Endothelial cell of umbilical vein (primary cell): ENCODE measurements around the gene MAG.

ENCODE experiments used
- CTCF ChIP-seq, 2 donors: IDR thresholded peaks; 1 replicate in 1 of 2; 2 replicates in 1 of 2; pipeline ENCODE4 v1.5.1; 2011; ENCODE audit warnings: low read length in 2 of 2, mild to moderate bottlenecking in 2 of 2, moderate library complexity in 2 of 2, control low read depth in 1 of 2, inconsistent platforms in 1 of 2, low read depth in 1 of 2; ENCODE audit not compliant: insufficient read depth in 1 of 2; ENCODE audit errors: extremely low read depth in 1 of 2
- EZH2 ChIP-seq: IDR thresholded peaks from 2 replicates; pipeline ENCODE4 v1.6.1; 2012; ENCODE audit warnings: borderline replicate concordance, low read depth, mild to moderate bottlenecking, moderate library complexity, low read length, inconsistent platforms; ENCODE audit not compliant: severe bottlenecking
- FOS ChIP-seq: IDR thresholded peaks from 2 replicates; pipeline ENCODE4 v1.6.1; 2011; ENCODE audit warnings: mild to moderate bottlenecking, low read length, moderate library complexity, borderline replicate concordance; ENCODE audit not compliant: insufficient read depth
- JUN ChIP-seq: IDR thresholded peaks from 2 replicates; pipeline ENCODE4 v1.6.1; 2011; ENCODE audit warnings: borderline replicate concordance, low read depth; ENCODE audit not compliant: insufficient read length, insufficient read depth
- MAX ChIP-seq: IDR thresholded peaks from 2 replicates; pipeline ENCODE4 v1.6.1; 2011; ENCODE audit not compliant: insufficient read depth, insufficient read length
- POLR2A ChIP-seq: IDR thresholded peaks from 2 replicates; pipeline ENCODE4 v1.6.1; 2012; ENCODE audit warnings: low read depth, mild to moderate bottlenecking, control low read depth, low read length
- POLR2AphosphoS5 ChIP-seq: IDR thresholded peaks from 2 replicates; pipeline ENCODE4 v1.6.1; 2012; ENCODE audit warnings: low read depth, mild to moderate bottlenecking, control low read depth, low read length, moderate library complexity; ENCODE audit not compliant: insufficient read depth

GRCh38 chr19:35362261-35363000 is 70.5 kb downstream of the MAG start:
- TF ChIP-seq EZH2, result no peak
- TF ChIP-seq CTCF (IDR thresholded peaks at IDR 0.05; ENCODE audit: extremely low read depth in 1 of 2, insufficient read depth in 1 of 2, low read depth in 1 of 2, low read length in 2 of 2), result no peak
- TF ChIP-seq MAX, result no peak
- TF ChIP-seq POLR2A, result no peak
- no peak for TF ChIP-seq POLR2AphosphoS5
- TF ChIP-seq FOS, result no peak
- no peak for TF ChIP-seq JUN
